Thoracic aorta (tissue), 2 donors: ENCODE measurements around the gene ACTA2. TPM values are rescaled to one million over a fixed set of nuclear protein-coding genes. Genes with fewer than 3 reads are reported as not detected.

ENCODE experiments used
- ATAC-seq: fragments of 150-250 bp; one replicate; pipeline ENCODE4 v1.8.0; 2017; ENCODE audit warnings: low read depth; ENCODE audit not compliant: insufficient number of reproducible peaks, low FRiP score
- DNase-seq: peaks from one replicate; pipeline ENCODE4 v3.0.0-alpha.2; 2020; ENCODE audit warnings: low spot score
- H3K27ac ChIP-seq, 2 donors: fragments of 200-600 bp; sonication (generic); 1 replicate in 1 of 2; 2 replicates in 1 of 2; pipeline ENCODE4 v1.5.1; 2016; ENCODE audit warnings: mild to moderate bottlenecking in 2 of 2, moderate library complexity in 2 of 2
- H3K27me3 ChIP-seq: fragments of 200-600 bp; sonication (generic); replicated peaks from 2 replicates; pipeline ENCODE4 v1.6.0; 2016; ENCODE audit warnings: mild to moderate bottlenecking; ENCODE audit not compliant: insufficient read depth
- H3K36me3 ChIP-seq: fragments of 200-600 bp; sonication (generic); one replicate; pipeline ENCODE4 v1.5.1; 2016
- H3K4me1 ChIP-seq, 2 donors: fragments of 200-600 bp; sonication (generic); 1 replicate in 1 of 2; 2 replicates in 1 of 2; pipeline versions ENCODE4 v1.5.1 to v1.6.0; 2016; ENCODE audit warnings: low read depth in 2 of 2, mild to moderate bottlenecking in 1 of 2; ENCODE audit not compliant: control insufficient read depth in 1 of 2
- H3K4me3 ChIP-seq: fragments of 200-600 bp; sonication (generic); 2 replicates; pipeline ENCODE4 v1.5.1; 2016; ENCODE audit warnings: mild to moderate bottlenecking
- H3K9me3 ChIP-seq: fragments of 200-600 bp; sonication (generic); 2 replicates; pipeline ENCODE4 v1.5.1; 2016
- total RNA-seq, 2 donors: library from RNA; depleted of rRNA; stranded (reverse); fragments of >200 nt; gene quantifications; one replicate each; pipeline versions ENCODE4 v1.1.0 to v1.2.3, GENCODE V29; 2016
- TF ChIP-seq, protein P1 (sequence below): fragments of 200-600 bp; sonication (generic); IDR thresholded peaks from one replicate; pipeline ENCODE4 v1.5.1; 2019; ENCODE audit warnings: antibody characterized with exemption

Gene ACTA2
- total RNA-seq, 2 donors from 2014 or later: 4,797 to 12,240 TPM

GRCh38 chr10:88979153-88979562 lies 26.6 kb upstream of the ACTA2 start:
- ATAC-seq (no peak), DNase-seq (no peak)
- H3K4me1 ChIP-seq: peaks cover 18 to 71% of the 10 kb centered on the region in 2 donors
- H3K27ac ChIP-seq: peak overlapping the region; percentile 89 to 93
- no peaks in the 10 kb centered on the region for H3K9me3 ChIP-seq
- H3K36me3 ChIP-seq: no peaks in the 10 kb centered on the region
- TF ChIP-seq, protein P1, sequence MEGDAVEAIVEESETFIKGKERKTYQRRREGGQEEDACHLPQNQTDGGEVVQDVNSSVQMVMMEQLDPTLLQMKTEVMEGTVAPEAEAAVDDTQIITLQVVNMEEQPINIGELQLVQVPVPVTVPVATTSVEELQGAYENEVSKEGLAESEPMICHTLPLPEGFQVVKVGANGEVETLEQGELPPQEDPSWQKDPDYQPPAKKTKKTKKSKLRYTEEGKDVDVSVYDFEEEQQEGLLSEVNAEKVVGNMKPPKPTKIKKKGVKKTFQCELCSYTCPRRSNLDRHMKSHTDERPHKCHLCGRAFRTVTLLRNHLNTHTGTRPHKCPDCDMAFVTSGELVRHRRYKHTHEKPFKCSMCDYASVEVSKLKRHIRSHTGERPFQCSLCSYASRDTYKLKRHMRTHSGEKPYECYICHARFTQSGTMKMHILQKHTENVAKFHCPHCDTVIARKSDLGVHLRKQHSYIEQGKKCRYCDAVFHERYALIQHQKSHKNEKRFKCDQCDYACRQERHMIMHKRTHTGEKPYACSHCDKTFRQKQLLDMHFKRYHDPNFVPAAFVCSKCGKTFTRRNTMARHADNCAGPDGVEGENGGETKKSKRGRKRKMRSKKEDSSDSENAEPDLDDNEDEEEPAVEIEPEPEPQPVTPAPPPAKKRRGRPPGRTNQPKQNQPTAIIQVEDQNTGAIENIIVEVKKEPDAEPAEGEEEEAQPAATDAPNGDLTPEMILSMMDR: no peak
- no peaks in the 10 kb centered on the region for H3K27me3 ChIP-seq
- H3K4me3 ChIP-seq: peak overlapping the region; percentile 48

DNA sequence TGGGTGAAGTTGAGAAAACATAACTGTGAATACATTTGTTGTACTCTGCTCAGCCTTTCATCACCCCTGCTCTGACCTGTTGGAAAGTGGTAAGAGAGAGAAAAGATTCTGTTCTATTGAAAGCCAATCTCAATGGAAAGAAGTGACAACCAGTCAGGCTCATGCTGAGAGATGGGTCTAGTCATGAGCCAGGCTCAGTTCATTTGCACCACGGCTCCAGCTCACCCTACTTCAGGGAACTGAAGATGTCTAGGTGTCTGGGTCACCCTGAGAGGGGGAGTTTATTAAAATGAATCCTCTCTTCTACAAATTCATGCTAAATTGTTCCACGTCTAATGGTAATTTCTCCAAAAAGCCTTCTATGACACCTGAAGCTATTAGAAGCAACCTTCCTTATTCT lies 25.9 kb upstream of the ACTA2 start:
- Histone ChIP-seq H3K9me3 (no peaks in the 10 kb centered on the region), H3K27me3 (no peaks in the 10 kb centered on the region), H3K36me3 (no peaks in the 10 kb centered on the region), H3K4me3 (no peak overlapping the region), H3K27ac (peak overlapping the region; percentile 89 to 93), H3K4me1 (peaks cover 22 to 71% of the 10 kb centered on the region in 2 donors)
- TF ChIP-seq, protein P1: no peak
- DNase-seq: no peak
- ATAC-seq: no peak

- no peaks in the 10 kb centered on the region for H3K9me3 ChIP-seq
- TF ChIP-seq, protein P1: no peak
- peaks cover 26 to 70% of the 10 kb centered on the region in 2 donors for H3K4me1 ChIP-seq
- no peak for DNase-seq
- H3K27ac ChIP-seq: peak overlapping the region; percentile 87 to 90
- peak overlapping the region; percentile 75 for H3K4me3 ChIP-seq
- H3K36me3 ChIP-seq: no peaks in the 10 kb centered on the region
- no peaks in the 10 kb centered on the region for H3K27me3 ChIP-seq
- no peak for ATAC-seq
Measured at GRCh38 chr10:88975377-88975720, 22.8 kb upstream of the ACTA2 start.

DNA sequence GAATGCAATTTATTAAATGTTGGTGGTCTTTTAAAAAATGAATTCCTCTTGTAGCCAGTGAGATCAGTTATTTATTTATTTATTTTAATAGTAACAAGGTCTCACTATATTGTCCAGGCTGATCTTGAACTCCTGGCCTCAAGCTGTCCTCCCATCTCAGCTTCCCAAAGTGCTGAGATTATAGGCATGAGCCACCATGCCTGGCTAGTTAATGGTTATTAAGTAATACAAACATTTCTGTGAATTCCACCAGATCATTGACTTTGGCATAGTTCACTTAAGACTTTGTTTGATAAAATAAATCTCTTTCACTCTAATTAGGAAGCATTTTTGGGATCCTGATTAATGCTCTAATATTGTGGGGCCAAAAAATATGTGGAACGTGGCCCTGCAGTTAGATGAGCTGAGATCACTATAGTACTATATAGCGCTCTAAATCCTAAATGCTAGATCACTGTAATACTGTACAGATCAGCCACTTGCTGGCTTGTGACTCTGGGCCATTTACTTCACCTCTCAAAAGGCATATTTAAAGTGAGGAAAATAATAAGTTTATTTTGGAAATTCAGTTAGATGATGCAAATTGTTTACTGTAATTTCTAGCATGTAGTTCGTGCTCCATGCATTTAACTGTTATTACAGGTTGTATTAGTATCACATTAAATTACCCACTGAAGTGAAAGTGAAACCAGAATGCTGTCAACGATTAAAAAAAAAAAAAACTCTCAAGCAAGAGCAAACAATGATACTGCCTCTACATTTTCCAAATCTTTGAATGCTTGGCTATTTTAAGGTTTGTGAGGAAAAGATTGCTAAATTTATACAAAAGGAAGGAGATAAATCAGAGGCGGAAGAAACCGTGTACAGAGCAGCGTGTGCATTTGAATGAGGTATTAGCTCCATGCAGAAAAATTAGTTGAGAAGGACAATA lies 22.1 kb upstream of the ACTA2 start:
- no peak for ATAC-seq
- Histone ChIP-seq H3K27ac (peak overlapping the region; percentile 87 to 90), H3K4me3 (peak overlapping the region; percentile 75), H3K27me3 (no peaks in the 10 kb centered on the region), H3K9me3 (no peaks in the 10 kb centered on the region), H3K36me3 (no peaks in the 10 kb centered on the region), H3K4me1 (peaks cover 23 to 70% of the 10 kb centered on the region in 2 donors)
- DNase-seq: no peak
- TF ChIP-seq, protein P1: no peak

DNA sequence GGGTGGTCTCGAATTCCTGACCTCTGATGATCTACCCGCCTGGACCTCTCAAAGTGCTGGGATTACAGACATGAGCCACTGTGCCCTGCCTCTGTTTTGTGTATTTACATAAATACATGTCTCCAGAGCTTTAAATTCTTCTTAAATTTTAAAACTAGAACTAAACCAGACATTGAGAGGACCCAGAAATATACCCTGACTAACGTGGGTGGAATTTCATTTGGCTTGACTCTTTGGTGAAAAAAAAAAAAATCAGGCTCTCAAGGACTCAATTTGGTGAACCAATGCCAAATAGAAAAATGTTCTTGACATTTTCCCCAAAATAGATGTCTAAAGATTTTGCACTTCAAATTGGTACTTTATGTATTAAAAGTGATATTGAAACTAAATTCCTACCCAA lies 21.4 kb upstream of the ACTA2 start:
- no peaks in the 10 kb centered on the region for H3K9me3 ChIP-seq
- H3K27me3 ChIP-seq: no peaks in the 10 kb centered on the region
- peak overlapping the region; percentile 87 to 90 for H3K27ac ChIP-seq
- ATAC-seq (peak; percentile 42), DNase-seq (no peak)
- peaks cover 29 to 70% of the 10 kb centered on the region in 2 donors for H3K4me1 ChIP-seq
- TF ChIP-seq, protein P1: no peak
- H3K36me3 ChIP-seq: no peaks in the 10 kb centered on the region
- H3K4me3 ChIP-seq: peak overlapping the region; percentile 75
